ENCODE measurements around the gene TBC1D20. TPM values are rescaled to one million over a fixed set of nuclear protein-coding genes. Genes with fewer than 3 reads are reported as not detected.

The TBC1D20 gene
- total and polyA plus RNA-seq, 2 donors (not counting 3 experiments of a cell fraction or from before 2014, with no cell fraction given), result 34.3 to 36.1 TPM

DNA sequence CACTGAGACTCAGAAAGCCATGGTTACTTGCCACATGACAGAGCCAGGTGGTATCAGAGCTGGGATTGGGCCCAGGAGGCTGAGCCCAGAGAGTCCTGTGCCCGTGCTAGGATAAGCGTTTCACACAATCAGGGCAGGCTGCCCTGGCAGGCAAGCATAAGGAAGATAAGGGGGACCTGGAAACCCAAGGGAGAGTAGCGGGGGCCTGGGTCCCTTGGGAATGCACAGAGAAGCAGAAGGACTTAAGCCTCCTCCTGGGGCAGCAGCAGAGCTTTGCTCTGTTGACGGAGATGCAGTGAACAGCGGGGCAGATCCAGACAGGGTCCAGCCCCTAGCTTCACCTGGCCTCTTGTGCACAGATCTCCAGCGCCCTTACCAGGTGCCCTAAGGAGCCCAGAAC is 73.1 kb downstream of the TBC1D20 start:
- Histone ChIP-seq H3K4me2 (ENCODE audit: insufficient read depth, low read length) (no peak overlapping the region), H3K27me3 (ENCODE audit: control insufficient read depth in 2 of 2, insufficient read depth in 2 of 2, low read length in 2 of 2) (no peaks in the 10 kb centered on the region), H3K9ac (replicated peaks; ENCODE audit: extremely low read depth, insufficient read depth, low read length) (no peak overlapping the region), H3K9me1 (replicated peaks; ENCODE audit: control insufficient read depth, extremely low read depth, insufficient read depth, low read length) (no peaks in the 10 kb centered on the region), H3K27ac (ENCODE audit: insufficient read depth, low read depth, low read length) (no peak overlapping the region), H4K20me1 (replicated peaks; ENCODE audit: control insufficient read depth, extremely low read depth, insufficient read depth, low read length) (peaks cover 4% of the 10 kb centered on the region), H3K36me3 (ENCODE audit: control insufficient read depth in 2 of 2, extremely low read depth in 1 of 2, insufficient read depth in 2 of 2, low read length in 2 of 2) (peaks cover 19 to 28% of the 10 kb centered on the region in 2 experiments), H3K79me2 (ENCODE audit: control insufficient read depth, insufficient read depth, low read length) (peaks cover 16% of the 10 kb centered on the region), H2AFZ (ENCODE audit: low read depth, low read length) (no peak overlapping the region), H3K4me1 (ENCODE audit: control insufficient read depth, extremely low read depth, insufficient read depth, low read length) (no peaks in the 10 kb centered on the region), H3K4me3 (replicated peaks in 1 of 3; ENCODE audit: insufficient read depth in 1 of 3, low read depth in 1 of 3, low read length in 3 of 3) (no peak overlapping the region), H3K9me3 (replicated peaks; ENCODE audit: control insufficient read depth, insufficient read depth, low read length) (no peaks in the 10 kb centered on the region)
- POLR2A ChIA-PET, result no interaction called here
- no peak for TF ChIP-seq EZH2 (IDR thresholded peaks at IDR 0.05; ENCODE audit: borderline replicate concordance, low read depth, low read length, severe bottlenecking)
- TF ChIP-seq FOS (IDR thresholded peaks at IDR 0.05; ENCODE audit: borderline replicate concordance, insufficient read depth, low read length), result no peak
- TF ChIP-seq POLR2A (IDR thresholded peaks at IDR 0.05; ENCODE audit: low read depth, low read length), result no peak
- TF ChIP-seq POLR2AphosphoS5 (IDR thresholded peaks at IDR 0.05; ENCODE audit: insufficient read depth, low read depth, low read length), result no peak
- TF ChIP-seq JUN (IDR thresholded peaks at IDR 0.05; ENCODE audit: borderline replicate concordance, insufficient read depth, insufficient read length, low read depth), result no peak
- TF ChIP-seq, protein P1, sequence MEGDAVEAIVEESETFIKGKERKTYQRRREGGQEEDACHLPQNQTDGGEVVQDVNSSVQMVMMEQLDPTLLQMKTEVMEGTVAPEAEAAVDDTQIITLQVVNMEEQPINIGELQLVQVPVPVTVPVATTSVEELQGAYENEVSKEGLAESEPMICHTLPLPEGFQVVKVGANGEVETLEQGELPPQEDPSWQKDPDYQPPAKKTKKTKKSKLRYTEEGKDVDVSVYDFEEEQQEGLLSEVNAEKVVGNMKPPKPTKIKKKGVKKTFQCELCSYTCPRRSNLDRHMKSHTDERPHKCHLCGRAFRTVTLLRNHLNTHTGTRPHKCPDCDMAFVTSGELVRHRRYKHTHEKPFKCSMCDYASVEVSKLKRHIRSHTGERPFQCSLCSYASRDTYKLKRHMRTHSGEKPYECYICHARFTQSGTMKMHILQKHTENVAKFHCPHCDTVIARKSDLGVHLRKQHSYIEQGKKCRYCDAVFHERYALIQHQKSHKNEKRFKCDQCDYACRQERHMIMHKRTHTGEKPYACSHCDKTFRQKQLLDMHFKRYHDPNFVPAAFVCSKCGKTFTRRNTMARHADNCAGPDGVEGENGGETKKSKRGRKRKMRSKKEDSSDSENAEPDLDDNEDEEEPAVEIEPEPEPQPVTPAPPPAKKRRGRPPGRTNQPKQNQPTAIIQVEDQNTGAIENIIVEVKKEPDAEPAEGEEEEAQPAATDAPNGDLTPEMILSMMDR (IDR thresholded peaks at IDR 0.05; ENCODE audit: extremely low read depth in 1 of 2, insufficient read depth in 1 of 2, low read depth in 1 of 2, low read length in 2 of 2), result no peak
- no peak for TF ChIP-seq MYC (IDR thresholded peaks at IDR 0.05; ENCODE audit: low read depth, low read length)
- no peak for TF ChIP-seq GATA2 (IDR thresholded peaks at IDR 0.05; ENCODE audit: insufficient read depth, insufficient read length, low read depth, low read length)
- TF ChIP-seq, protein P2, sequence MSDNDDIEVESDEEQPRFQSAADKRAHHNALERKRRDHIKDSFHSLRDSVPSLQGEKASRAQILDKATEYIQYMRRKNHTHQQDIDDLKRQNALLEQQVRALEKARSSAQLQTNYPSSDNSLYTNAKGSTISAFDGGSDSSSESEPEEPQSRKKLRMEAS (IDR thresholded peaks at IDR 0.05; ENCODE audit: insufficient read depth, insufficient read length), result no peak
- FAIRE-seq (no peak), DNase-seq (ENCODE audit: low read depth, low spot score) (no peak)
- dilution Hi-C loops (cut with MboI; ENCODE audit: extremely low pct_ligation_motif_present, low sequenced_read_pairs) (no loop called here), intact Hi-C loops (cut with micrococcal nuclease) (no loop called here)
- BruUV-seq (replicated peaks), result no TSS peak
- CTCF ChIA-PET, result no interaction called here
